Umbilical cord (tissue), 2 donors: ENCODE data around the gene TWIST2. TPM values are rescaled to one million over a fixed set of nuclear protein-coding genes. Genes with fewer than 3 reads are reported as not detected.

Experiments
- DNase-seq: peaks from one replicate; pipeline ENCODE4 v3.0.0-alpha.2; 2015; ENCODE audit warnings: low spot score
- total RNA-seq: library from RNA; depleted of rRNA; stranded (reverse); fragments of >200 nt; gene quantifications from one replicate; pipeline ENCODE4 v1.2.3, GENCODE V29; 2014; ENCODE audit warnings: low replicate concordance; ENCODE audit not compliant: insufficient read depth

Gene TWIST2
- total RNA-seq, 1 donor from 2014 or later: 32.0 TPM

GRCh38 chr2:238838786-238839327 is 9.0 kb upstream of the TWIST2 start:
- no peak for DNase-seq

DNA sequence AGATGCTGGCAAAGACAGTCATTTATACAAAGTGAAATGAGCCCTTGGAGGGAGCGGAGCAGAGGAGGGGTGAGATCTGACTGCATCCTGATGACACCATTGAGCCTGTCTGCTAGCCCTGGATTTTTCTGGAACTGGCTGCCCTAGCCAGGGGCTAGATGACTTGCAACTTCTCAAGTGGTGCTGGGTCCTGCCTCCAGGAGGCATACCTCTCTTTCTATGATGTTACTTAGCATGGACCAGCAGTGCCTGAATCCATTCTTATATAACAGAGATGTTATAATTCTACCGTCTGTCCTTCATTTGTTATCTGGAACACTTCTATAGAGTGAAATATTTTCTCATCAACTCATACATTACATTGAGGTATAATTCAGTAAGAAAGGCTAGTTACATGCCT is 8.5 kb upstream of the TWIST2 start:
- DNase-seq: no peak

- peak; percentile 25 for DNase-seq
Observed at GRCh38 chr2:238841542-238842164, 6.2 kb upstream of the TWIST2 start.

DNA sequence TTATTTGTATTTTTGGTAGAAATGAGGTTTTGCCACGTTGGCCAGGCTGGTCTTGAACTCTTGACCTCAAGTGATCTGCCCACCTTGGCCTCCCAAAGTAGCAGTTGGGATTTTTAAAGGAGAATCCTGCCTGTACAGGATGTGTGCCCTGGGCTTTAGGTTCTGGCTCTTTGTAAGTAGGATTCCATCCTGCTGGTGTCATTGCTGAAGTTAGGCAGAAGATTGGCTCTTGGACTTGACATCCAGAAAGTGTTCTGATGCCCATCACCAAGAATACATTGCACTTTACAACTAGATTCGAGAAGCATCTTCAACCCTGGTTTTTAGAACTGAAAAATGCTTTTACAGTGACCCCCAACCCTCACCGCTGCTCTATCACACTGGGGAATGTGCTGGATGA is 4.4 kb upstream of the TWIST2 start:
- DNase-seq: no peak

GRCh38 chr2:238845583-238846377 is 2.1 kb upstream of the TWIST2 start:
- DNase-seq: no peak

- DNase-seq: no peak
Observed at GRCh38 chr2:238846378-238846627, 1.6 kb upstream of the TWIST2 start.

GRCh38 chr2:238846628-238847418 is 1.1 kb upstream of the TWIST2 start:
- DNase-seq: peak; percentile 45

DNA sequence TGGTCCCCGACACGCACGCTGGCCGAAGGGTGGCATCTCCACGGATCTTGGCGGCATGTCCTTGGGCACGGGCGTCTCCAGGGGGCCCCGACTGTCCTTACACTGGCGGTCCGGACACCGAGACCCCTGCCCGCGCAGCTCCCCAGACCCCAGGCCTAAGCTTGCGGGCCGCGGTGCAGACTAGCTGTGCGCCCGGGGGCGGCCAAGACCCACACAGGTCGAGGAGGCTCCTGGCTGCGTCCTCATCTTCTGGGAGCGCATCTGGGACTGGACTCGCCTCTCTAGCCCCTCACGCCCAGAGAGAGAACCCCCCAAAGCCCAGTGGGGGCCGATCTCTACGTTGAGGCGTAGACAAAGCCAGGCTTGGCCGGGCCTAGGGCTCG is 475 bp upstream of the TWIST2 start:
- no peak for DNase-seq

DNA sequence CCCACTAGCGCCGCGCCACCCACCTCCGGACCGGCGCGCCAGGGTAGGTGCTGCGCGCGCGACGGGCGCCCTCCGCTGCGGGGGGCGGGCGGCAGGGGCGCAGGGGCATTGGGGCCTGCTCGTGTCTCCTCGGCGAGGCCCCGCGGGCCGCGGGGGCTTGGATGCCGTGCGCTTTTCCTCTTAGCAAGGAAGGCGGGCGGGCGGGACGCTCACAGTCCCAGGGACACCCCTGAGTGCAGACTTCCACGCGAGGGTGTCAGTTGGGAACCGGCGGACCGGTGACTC is 748 bp downstream of the TWIST2 start:
- no peak for DNase-seq

DNA sequence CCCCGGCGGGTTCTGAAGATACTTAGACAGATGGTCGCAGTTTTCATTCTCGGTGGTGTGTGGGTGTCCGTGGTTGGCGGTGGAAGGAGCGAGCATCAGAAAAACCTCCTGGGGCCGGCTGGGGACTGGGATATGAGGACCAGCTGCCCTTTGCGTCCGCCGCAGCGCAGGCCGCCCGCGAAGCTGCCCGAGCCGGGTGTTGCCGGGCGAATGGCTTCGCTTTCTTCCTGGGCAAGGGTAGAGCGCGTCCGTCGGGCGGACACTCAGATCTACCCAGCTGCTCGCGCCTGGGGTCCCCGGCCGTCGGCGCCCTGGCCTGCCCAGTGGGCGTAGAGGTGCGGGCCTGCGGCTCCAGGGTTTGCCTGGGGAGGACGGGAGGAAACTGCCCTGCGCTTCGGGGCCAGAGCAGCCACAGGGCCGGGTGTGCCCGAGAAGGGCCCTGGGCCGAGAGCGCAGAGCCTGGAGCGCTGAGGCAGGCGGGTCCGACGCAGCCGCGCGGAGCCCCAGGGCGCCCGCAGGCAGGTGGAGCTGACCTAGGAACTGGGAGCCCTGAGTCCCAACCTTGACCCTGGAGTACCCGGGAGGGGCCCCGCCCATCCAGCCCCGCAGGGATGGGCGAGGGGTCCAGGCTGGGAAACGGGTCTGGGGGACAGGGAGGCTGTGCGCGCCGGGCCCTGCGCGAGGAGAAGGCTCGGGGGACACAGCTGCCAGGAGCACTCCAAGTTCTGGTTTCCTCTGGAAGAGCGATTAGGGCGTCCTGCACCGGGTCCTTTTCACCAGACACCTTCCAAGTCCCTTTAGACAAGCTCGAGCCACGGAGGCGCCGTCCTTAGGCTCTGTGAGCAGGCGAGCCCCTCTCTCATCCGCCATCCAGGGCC is 1.3 kb downstream of the TWIST2 start:
- DNase-seq: peak; percentile 25

DNA sequence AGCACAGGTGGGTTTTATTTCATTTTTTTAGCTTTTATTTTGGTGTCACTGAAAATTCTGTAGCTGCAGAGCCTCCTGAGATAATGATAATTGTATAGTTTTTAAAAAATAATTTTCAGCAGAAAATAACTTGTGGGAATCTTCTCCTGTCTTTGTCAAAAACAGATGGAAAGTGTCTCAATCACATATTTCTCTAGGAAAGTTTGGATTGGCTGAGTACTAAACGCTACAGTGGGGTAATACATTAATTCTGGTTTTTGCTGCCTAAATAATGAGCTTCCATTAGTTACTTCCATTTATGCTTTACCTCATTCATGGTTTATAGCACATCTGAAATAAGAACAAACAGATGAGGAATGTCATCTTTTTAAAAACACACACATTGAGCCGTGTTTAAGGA is 2.2 kb downstream of the TWIST2 start:
- no peak for DNase-seq

- DNase-seq: no peak
Observed at GRCh38 chr2:238851026-238851425, 3.1 kb downstream of the TWIST2 start.

DNA sequence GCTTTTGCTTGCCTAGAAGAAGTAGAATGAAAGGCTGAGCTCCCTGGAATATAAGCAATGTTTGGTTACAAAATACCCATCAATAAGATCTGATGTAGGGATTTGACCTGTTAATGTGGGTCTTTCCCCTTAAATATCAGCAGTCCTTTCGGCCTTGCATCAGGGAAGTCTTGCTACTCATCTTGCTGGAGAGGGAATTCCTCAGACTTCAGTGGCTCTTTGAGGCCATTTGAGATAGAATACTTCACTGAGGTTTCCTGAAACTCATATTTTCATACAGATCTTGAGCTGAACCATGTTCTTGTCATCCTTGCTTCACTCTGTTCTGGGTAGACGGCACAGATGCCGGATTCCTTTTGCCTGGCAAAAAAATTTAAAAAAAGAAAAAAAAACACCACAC is 3.9 kb downstream of the TWIST2 start:
- DNase-seq: peak; percentile 45

DNA sequence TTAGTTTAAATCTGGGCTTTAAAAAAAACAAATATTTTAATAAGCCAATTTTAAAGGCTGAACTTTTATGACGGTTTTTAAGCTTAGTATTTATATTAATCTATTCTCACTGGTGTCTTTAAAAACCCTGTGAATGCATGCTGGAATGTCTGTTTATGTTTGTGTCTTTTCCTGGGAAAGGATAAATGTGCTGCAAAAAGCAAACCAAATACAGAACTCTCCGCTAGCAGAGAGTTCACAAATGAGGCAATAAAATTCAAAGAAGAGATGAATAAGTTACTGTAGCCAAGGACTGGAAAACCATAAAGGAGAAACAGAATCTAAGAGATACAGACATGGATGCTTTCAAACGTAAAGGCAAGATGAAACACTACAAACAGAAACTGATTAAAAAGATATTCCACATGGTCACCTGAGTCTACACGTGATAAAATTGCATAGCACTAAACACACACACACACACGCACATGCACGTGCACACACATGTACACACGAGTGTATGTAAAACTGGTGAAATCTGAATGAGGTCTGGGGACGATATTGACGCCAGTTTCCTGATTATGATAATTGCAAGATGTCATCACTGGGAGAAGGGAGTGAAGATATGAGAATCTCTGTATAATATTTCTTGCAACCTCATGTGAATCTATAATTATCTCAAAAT is 4.5 kb downstream of the TWIST2 start:
- DNase-seq: peak; percentile 57

- no peak for DNase-seq
Observed at GRCh38 chr2:238853218-238853617, 5.3 kb downstream of the TWIST2 start.

DNA sequence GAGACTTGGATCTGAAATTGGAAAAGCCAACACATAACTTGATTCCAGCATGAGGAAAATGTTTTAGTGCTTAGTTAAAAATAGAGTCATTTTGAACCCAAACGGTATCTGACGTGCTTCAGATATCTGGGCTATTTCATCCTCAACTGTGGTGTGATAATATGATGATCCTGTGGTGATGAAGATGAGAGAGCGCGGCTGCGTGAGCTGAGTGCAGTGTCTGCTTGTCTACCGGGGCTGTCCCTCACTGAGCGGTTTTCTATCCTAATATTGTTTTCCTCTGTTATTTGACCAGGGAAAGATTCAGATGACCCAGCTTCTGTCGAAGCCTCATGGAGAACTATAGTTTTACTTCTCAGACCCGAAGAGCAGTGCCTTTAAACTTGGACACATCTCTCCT is 5.8 kb downstream of the TWIST2 start:
- DNase-seq: peak; percentile 87

DNA sequence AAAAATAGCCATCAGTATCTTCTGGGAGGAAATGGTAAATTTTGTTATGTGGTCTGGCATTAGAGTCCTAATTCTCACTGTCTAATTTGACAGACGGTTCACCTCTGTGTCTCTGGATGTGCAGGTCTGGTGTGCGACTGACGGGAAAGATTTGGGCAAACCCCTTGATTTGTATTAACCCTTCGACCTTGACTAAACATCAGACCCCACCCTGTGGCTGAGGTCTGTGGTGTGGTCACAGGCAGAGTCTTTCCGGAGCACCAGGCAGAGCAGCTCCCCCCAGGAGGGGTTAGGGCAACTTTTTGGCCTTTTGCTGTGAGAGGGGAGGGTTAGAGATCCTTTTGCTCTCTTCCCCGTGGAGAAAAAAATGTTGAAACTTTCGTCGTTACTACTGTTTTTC is 6.4 kb downstream of the TWIST2 start:
- no peak for DNase-seq

GRCh38 chr2:238854699-238855229 is 6.9 kb downstream of the TWIST2 start:
- no peak for DNase-seq

DNA sequence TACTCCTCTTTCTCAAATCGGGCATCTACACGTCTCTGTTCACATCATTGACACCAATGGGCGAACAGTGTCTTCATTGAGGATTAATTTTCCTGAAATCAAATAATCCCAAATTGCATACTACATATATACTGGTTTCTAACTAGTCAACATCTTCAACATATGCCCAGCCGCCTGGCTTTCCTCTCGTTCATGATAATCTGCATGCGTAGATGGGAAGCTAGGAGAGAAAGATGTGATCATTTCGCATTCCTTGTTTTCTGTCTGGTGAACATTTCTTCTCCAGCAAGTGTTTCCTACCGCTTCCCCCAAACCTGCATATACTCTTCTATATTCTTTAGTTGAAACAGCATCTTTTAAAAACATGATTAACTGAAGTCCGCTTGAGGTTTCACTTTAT is 7.4 kb downstream of the TWIST2 start:
- no peak for DNase-seq

DNA sequence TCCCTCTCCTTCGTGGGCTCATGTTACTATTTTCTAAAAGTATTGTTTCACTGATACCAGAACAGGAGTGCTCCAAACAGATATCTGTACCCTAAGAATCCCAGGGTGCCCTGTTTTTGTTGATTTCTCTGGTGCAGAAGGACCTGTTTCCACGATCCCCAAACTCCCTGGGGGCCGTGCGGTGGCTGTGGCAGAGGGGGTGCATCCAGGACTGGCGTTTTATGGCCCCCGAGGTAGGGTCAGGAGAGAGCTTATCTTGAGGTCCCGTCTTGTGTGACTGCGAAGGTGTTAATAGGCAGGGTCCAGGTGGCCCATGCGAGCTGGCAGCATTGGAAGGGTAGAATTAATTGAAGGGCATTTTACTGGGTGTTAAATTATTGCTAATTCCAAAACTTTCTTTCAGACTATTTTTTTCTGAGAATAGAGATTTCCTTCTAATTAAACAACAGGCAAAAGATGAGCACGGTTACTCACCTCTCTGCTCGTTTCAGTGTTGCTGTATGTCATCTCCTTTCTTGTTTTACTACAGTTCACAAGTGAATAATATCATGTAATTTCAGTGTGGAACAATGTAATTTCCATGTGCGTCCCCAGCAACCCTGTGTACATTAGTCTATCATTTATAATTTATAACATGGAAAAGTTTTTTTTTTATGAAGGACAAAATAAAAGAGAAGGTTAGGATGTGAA is 8.2 kb downstream of the TWIST2 start:
- no peak for DNase-seq
